B cell (primary cell): ENCODE measurements around the gene DDHD1. TPM values are rescaled to one million over a fixed set of nuclear protein-coding genes. Genes with fewer than 3 reads are reported as not detected.

Experiments used
- ATAC-seq: fragments of 200-7000 bp; cut with Tn5 transposase; one replicate; pipeline ENCODE4 v1.10.0; 2021; ENCODE audit warnings: low read depth, mild to moderate bottlenecking, moderate number of reproducible peaks, moderate library complexity
- CTCF ChIA-PET: fragments of 350-600 bp; sonication (Branson Sonifier 250); formaldehyde crosslinking; loops from one replicate; lab custom pipeline; 2021; ENCODE audit warnings: antibody characterized with exemption, inconsistent platforms; lab: Charles Lee
- POLR2A ChIA-PET: fragments of 350-600 bp; sonication (Branson Sonifier 250); formaldehyde crosslinking; loops from one replicate; lab custom pipeline; 2021; ENCODE audit warnings: antibody characterized with exemption; lab: Charles Lee
- DNase-seq: peaks from one replicate; pipeline ENCODE4 v3.0.0; 2013
- H2AFZ ChIP-seq: 2 replicates; pipeline ENCODE4 v1.6.1; 2012; ENCODE audit warnings: mild to moderate bottlenecking, low read depth, low read length; ENCODE audit not compliant: insufficient read depth, poor library complexity, severe bottlenecking
- H3K27ac ChIP-seq, 2 donors: 1 replicate in 1 of 2; 2 replicates in 1 of 2; pipeline ENCODE4 v1.5.1; 2012 to 2013; ENCODE audit warnings: low read length in 2 of 2, mild to moderate bottlenecking in 2 of 2, moderate library complexity in 1 of 2
- H3K27me3 ChIP-seq, 4 experiments: fragments of 200-600 bp in 1 of 4; sonication (generic) in 1 of 4; replicated peaks in 1 of 4; 1 replicate in 2 of 4; 2 replicates in 2 of 4; pipeline versions ENCODE4 v1.6.1 to v1.7.0; 2013 to 2016; ENCODE audit warnings: low read length in 3 of 4, mild to moderate bottlenecking in 2 of 4, mixed read lengths in 1 of 4, moderate library complexity in 1 of 4; ENCODE audit not compliant: insufficient read depth in 4 of 4, control insufficient read depth in 3 of 4; ENCODE audit errors: control extremely low read depth in 1 of 4
- H3K36me3 ChIP-seq, 2 experiments: replicated peaks in 1 of 2; 1 replicate in 1 of 2; 2 replicates in 1 of 2; pipeline versions ENCODE4 v1.6.1 to v1.7.1; 2013; ENCODE audit warnings: low read length in 1 of 2; ENCODE audit not compliant: insufficient read depth in 2 of 2, control insufficient read depth in 1 of 2; ENCODE audit errors: control extremely low read depth in 1 of 2, extremely low read depth in 1 of 2
- H3K4me1 ChIP-seq, 2 donors: fragments of 200-600 bp in 1 of 2; sonication (generic) in 1 of 2; 1 replicate in 1 of 2; 2 replicates in 1 of 2; pipeline versions ENCODE4 v1.5.1 to v1.6.1; 2013 to 2017; ENCODE audit warnings: low read length in 2 of 2; ENCODE audit not compliant: control insufficient read depth in 2 of 2, insufficient read depth in 2 of 2
- H3K4me2 ChIP-seq: replicated peaks from 2 replicates; pipeline ENCODE3; 2012; ENCODE audit warnings: mild to moderate bottlenecking, low read depth, low read length; ENCODE audit not compliant: poor library complexity, severe bottlenecking
- H3K4me3 ChIP-seq, 5 experiments: fragments of 200-600 bp in 1 of 5; sonication (generic) in 1 of 5; 1 replicate in 3 of 5; 2 replicates in 2 of 5; pipeline versions ENCODE4 v1.5.1 to v1.7.0; 2011 to 2016; ENCODE audit warnings: low read length in 4 of 5, mild to moderate bottlenecking in 4 of 5, low read depth in 2 of 5, control low read depth in 1 of 5, moderate library complexity in 1 of 5; ENCODE audit not compliant: insufficient read depth in 1 of 5; ENCODE audit errors: control extremely low read depth in 1 of 5, extremely low read depth in 1 of 5
- H3K79me2 ChIP-seq: fragments of 200-600 bp; sonication (generic); one replicate; pipeline ENCODE4 v1.6.0; 2016; ENCODE audit warnings: low read length; ENCODE audit not compliant: control insufficient read depth, insufficient read depth
- H3K9ac ChIP-seq: fragments of 200-600 bp; sonication (generic); 2 replicates; pipeline ENCODE4 v1.6.1; 2017; ENCODE audit warnings: mild to moderate bottlenecking, low read length, moderate library complexity
- H3K9me3 ChIP-seq, 3 donors: one replicate each; pipeline versions ENCODE4 v1.6.1 to v1.7.1; 2013; ENCODE audit warnings: low read length in 2 of 3; ENCODE audit not compliant: control insufficient read depth in 2 of 3, insufficient read depth in 1 of 3; ENCODE audit errors: control extremely low read depth in 1 of 3
- H4K20me1 ChIP-seq: 2 replicates; pipeline ENCODE4 v1.6.0; 2012; ENCODE audit warnings: mild to moderate bottlenecking, low read length; ENCODE audit not compliant: insufficient read depth, control insufficient read depth, poor library complexity, severe bottlenecking
- H3K27ac Mint-ChIP-seq: one replicate; pipeline ENCODE4 v1.8.0; 2021; ENCODE audit warnings: mixed read lengths
- H3K27me3 Mint-ChIP-seq: one replicate; pipeline ENCODE4 v1.8.0; 2021; ENCODE audit warnings: mixed read lengths
- H3K4me1 Mint-ChIP-seq: one replicate; pipeline ENCODE4 v1.8.0; 2021; ENCODE audit warnings: mixed read lengths
- H3K4me3 Mint-ChIP-seq: one replicate; pipeline ENCODE4 v1.8.0; 2021; ENCODE audit warnings: mixed read lengths
- H3K9me3 Mint-ChIP-seq: one replicate; pipeline ENCODE4 v1.8.0; 2022; ENCODE audit warnings: mixed read lengths; ENCODE audit not compliant: insufficient read depth
- CTCF ChIP-seq: fragments of 200-600 bp; IDR thresholded peaks from one replicate; pipeline ENCODE4 v1.8.0; 2022; ENCODE audit warnings: antibody characterized with exemption, mild to moderate bottlenecking
- EZH2 ChIP-seq: IDR thresholded peaks from 2 replicates; pipeline ENCODE4 v1.6.1; 2012; ENCODE audit warnings: borderline replicate concordance, low read depth, mild to moderate bottlenecking, moderate library complexity, low read length; ENCODE audit not compliant: insufficient read depth, poor library complexity, severe bottlenecking
- WGBS: methylation state at CpG from one replicate; pipeline ENCODE4 v1.1.5; 2013; ENCODE audit warnings: missing lambda C conversion rate; ENCODE audit not compliant: insufficient coverage; 5-methylcytosine and 5-hydroxymethylcytosine counted together
- intact Hi-C: fragments of 100-400 bp; cut with micrococcal nuclease; formaldehyde crosslinking; loops from one replicate; pipeline ENCODE4 v1.10.0; 2022
- polyA plus RNA-seq: library from polyadenylated mRNA; depleted of rRNA; stranded (reverse); fragments of >200 nt; gene quantifications from 2 replicates; pipeline ENCODE4 v1.2.3, GENCODE V29; 2012
- total RNA-seq, 2 donors: library from RNA; stranded (reverse); fragments of 120-200 nt in 1 of 2; gene quantifications; 1 replicate in 1 of 2; 2 replicates in 1 of 2; pipeline versions ENCODE4 v1.2.3 to v1.2.4, GENCODE V29; 2013 to 2022

DDHD1 gene
- total and polyA plus RNA-seq, 2 donors (not counting 1 experiment from before 2014, with no cell fraction given), result 7.1 to 75.4 TPM

- H3K4me1 Mint-ChIP-seq, result no peaks in the 10 kb centered on the region
- CTCF ChIA-PET, result no interaction called here
- no peak for DNase-seq
- H3K36me3 ChIP-seq, result no peaks in the 10 kb centered on the region
- H3K27ac Mint-ChIP-seq, result no peak overlapping the region
- H2AFZ ChIP-seq, result no peak overlapping the region
- no CpG with 5 or more reads among the region's 2 CpGs for WGBS
- no peak overlapping the region for H3K4me3 Mint-ChIP-seq
- H3K9me3 Mint-ChIP-seq, result no peaks in the 10 kb centered on the region
- intact Hi-C loops, result no loop called here
- no peaks in the 10 kb centered on the region for H4K20me1 ChIP-seq
- ATAC-seq, result no peak
- H3K79me2 ChIP-seq, result no peaks in the 10 kb centered on the region
- no peak overlapping the region for H3K9ac ChIP-seq
- no peak overlapping the region for H3K4me2 ChIP-seq
- H3K27me3 ChIP-seq, result no peaks in the 10 kb centered on the region
- TF ChIP-seq CTCF, result no peak
- TF ChIP-seq EZH2, result no peak
- POLR2A ChIA-PET, result no interaction called here
- H3K4me3 ChIP-seq, result no peak overlapping the region
- H3K27ac ChIP-seq, result no peak overlapping the region
- H3K9me3 ChIP-seq, result peaks cover 0 to 3% (median 0%) of the 10 kb centered on the region in 3 donors
- no peaks in the 10 kb centered on the region for H3K4me1 ChIP-seq
- peaks cover 7% of the 10 kb centered on the region for H3K27me3 Mint-ChIP-seq
These were observed 136.6 kb downstream of the DDHD1 start for GRCh38 chr14:53016491-53016890.

GRCh38 chr14:53011053-53011462 is 142.1 kb downstream of the DDHD1 start:
- H3K27me3 Mint-ChIP-seq, result peaks cover 7% of the 10 kb centered on the region
- intact Hi-C loops, result no loop called here

More at GRCh38 chr14:53011053-53011462, 142.1 kb downstream of the DDHD1 start:
- no peaks in the 10 kb centered on the region for H3K9me3 ChIP-seq
- Mint-ChIP-seq H3K9me3 (no peaks in the 10 kb centered on the region), H3K4me1 (no peaks in the 10 kb centered on the region), H3K4me3 (no peak overlapping the region), H3K27ac (no peak overlapping the region)
- H3K4me3 ChIP-seq, result no peak overlapping the region
- no peaks in the 10 kb centered on the region for H3K36me3 ChIP-seq
- no peaks in the 10 kb centered on the region for H3K4me1 ChIP-seq
- no peaks in the 10 kb centered on the region for H3K79me2 ChIP-seq
- 87% methylated on average over 7 of the region's 7 CpGs for WGBS
- DNase-seq (no peak), ATAC-seq (no peak)
- H3K9ac ChIP-seq, result no peak overlapping the region
- ChIA-PET POLR2A (no interaction called here), CTCF (no interaction called here)
- H3K4me2 ChIP-seq, result no peak overlapping the region
- H3K27me3 ChIP-seq, result no peaks in the 10 kb centered on the region
- H4K20me1 ChIP-seq, result no peaks in the 10 kb centered on the region
- H3K27ac ChIP-seq, result no peak overlapping the region
- TF ChIP-seq EZH2 (no peak), CTCF (no peak)
- H2AFZ ChIP-seq, result no peak overlapping the region
